Inferior parietal cortex (tissue), 1 donor: ENCODE data around the gene RAB8B.

Source experiments
- DNase-seq: peaks from one replicate; pipeline ENCODE4 v3.0.0-alpha.2; 2016; ENCODE audit errors: extremely low spot score

RAB8B gene

GRCh38 chr15:63312286-63312685 lies 122.9 kb downstream of the RAB8B start:
- DNase-seq: no peak

- no peak for DNase-seq
Observed at GRCh38 chr15:63313825-63314224, 124.4 kb downstream of the RAB8B start.

GRCh38 chr15:63314409-63314808 lies 125.0 kb downstream of the RAB8B start:
- DNase-seq: no peak
